Endodermal cell (in vitro differentiated cells): Measurements from ENCODE around the gene SLC34A3. TPM values are rescaled to one million over a fixed set of nuclear protein-coding genes. Genes with fewer than 3 reads are reported as not detected.

Experiments used
- DNase-seq: peaks from one replicate; pipeline ENCODE4 v3.0.0-alpha.2; 2017
- H3K27ac ChIP-seq: 2 replicates; pipeline ENCODE4 v1.5.1; 2013; ENCODE audit warnings: mild to moderate bottlenecking, low read depth, low read length, moderate library complexity
- H3K27me3 ChIP-seq: 2 replicates; pipeline ENCODE4 v1.6.1; 2013; ENCODE audit warnings: mild to moderate bottlenecking, low read length, moderate library complexity; ENCODE audit not compliant: insufficient read depth, control insufficient read depth, poor library complexity, severe bottlenecking
- H3K36me3 ChIP-seq: 2 replicates; pipeline ENCODE4 v1.7.0; 2013; ENCODE audit warnings: mild to moderate bottlenecking, low read length, moderate library complexity; ENCODE audit not compliant: control insufficient read depth, insufficient read depth
- H3K4me1 ChIP-seq: one replicate; pipeline ENCODE4 v1.7.0; 2013; ENCODE audit warnings: low read length; ENCODE audit not compliant: control insufficient read depth, insufficient read depth
- H3K4me3 ChIP-seq: 2 replicates; pipeline ENCODE4 v1.5.1; 2013; ENCODE audit warnings: mild to moderate bottlenecking, low read length, moderate library complexity
- H3K9ac ChIP-seq: 2 replicates; pipeline ENCODE4 v1.6.1; 2013; ENCODE audit warnings: mild to moderate bottlenecking, low read length, moderate library complexity; ENCODE audit not compliant: poor library complexity, severe bottlenecking; ENCODE audit errors: extremely low read depth
- H3K9me3 ChIP-seq: 2 replicates; pipeline ENCODE4 v1.6.1; 2013; ENCODE audit warnings: mild to moderate bottlenecking, low read length, moderate library complexity; ENCODE audit not compliant: control insufficient read depth
- H3K27ac Mint-ChIP-seq: 2 replicates; pipeline ENCODE4 v1.8.0; 2020; ENCODE audit warnings: mixed read lengths
- H3K27me3 Mint-ChIP-seq: 2 replicates; pipeline ENCODE4 v1.8.0; 2021; ENCODE audit warnings: mild to moderate bottlenecking, mixed read lengths; ENCODE audit not compliant: insufficient read depth
- H3K36me3 Mint-ChIP-seq: 2 replicates; pipeline ENCODE4 v1.8.0; 2020; ENCODE audit warnings: low read depth, mixed read lengths
- H3K4me1 Mint-ChIP-seq: 2 replicates; pipeline ENCODE4 v1.8.0; 2020; ENCODE audit warnings: mixed read lengths
- H3K4me3 Mint-ChIP-seq: 2 replicates; pipeline ENCODE4 v1.8.0; 2020; ENCODE audit warnings: mild to moderate bottlenecking, moderate library complexity, mixed read lengths
- H3K9me3 Mint-ChIP-seq: 2 replicates; pipeline ENCODE4 v1.8.0; 2020; ENCODE audit warnings: mild to moderate bottlenecking, mixed read lengths
- WGBS, 2 experiments: methylation state at CpG; one replicate each; pipeline versions ENCODE4 v1.1.5 to v1.1.7; 2013; ENCODE audit warnings: missing lambda C conversion rate in 2 of 2, mixed read lengths in 1 of 2; ENCODE audit not compliant: insufficient coverage in 1 of 2, insufficient read length in 1 of 2; 5-methylcytosine and 5-hydroxymethylcytosine counted together
- total RNA-seq, 2 donors: library from RNA; stranded (reverse); fragmentation: NEBNext Ultra II Directional in 1 of 2; extraction: Animal tissue kit (Norgen Biotek cat#: 25700) in 1 of 2; gene quantifications; 2 replicates in 1 of 2; 3 replicates in 1 of 2; pipeline ENCODE4 v1.2.1, GENCODE V29; 2021
- TF ChIP-seq, protein P1 (sequence below): fragments of 200-600 bp; sonication (generic); conservative IDR thresholded peaks from 2 replicates; pipeline ENCODE4 v1.5.0; 2021; ENCODE audit warnings: antibody characterized with exemption, mild to moderate bottlenecking

Gene SLC34A3
- total RNA-seq, 2 donors from 2014 or later = 0.15 TPM; not detected in 1

DNA sequence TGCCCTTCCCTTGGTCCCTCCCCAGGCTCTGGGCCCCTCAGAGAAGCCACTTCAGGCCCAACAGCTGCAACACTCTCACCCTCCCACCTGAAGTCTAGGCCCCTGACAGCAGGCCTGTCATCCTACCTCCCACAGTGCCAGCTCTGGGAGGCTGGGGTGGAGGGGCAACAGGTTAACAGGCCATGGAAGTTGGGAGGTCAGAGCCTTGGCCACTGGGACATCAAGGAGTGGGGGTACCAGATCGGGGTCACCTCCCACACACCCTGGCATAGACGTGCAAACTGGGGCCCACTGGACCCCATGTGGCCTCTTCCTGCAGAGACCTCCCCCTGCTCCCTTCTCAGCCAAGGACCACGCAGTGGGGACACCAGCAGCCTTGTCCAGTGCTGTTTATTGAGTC is 39.5 kb upstream of the SLC34A3 start:
- no peaks in the 10 kb centered on the region for H3K27me3 ChIP-seq
- peaks cover 25% of the 10 kb centered on the region for H3K36me3 ChIP-seq
- H3K4me1 Mint-ChIP-seq = peaks cover 23% of the 10 kb centered on the region
- H3K4me3 ChIP-seq = no peak overlapping the region
- no peak overlapping the region for H3K9ac ChIP-seq
- no peak for DNase-seq
- no peaks in the 10 kb centered on the region for H3K27me3 Mint-ChIP-seq
- peaks cover 9% of the 10 kb centered on the region for H3K36me3 Mint-ChIP-seq
- H3K9me3 Mint-ChIP-seq = no peaks in the 10 kb centered on the region
- H3K4me1 ChIP-seq = peaks cover 26% of the 10 kb centered on the region
- H3K9me3 ChIP-seq = no peaks in the 10 kb centered on the region
- H3K27ac Mint-ChIP-seq = no peak overlapping the region
- TF ChIP-seq, protein P1, sequence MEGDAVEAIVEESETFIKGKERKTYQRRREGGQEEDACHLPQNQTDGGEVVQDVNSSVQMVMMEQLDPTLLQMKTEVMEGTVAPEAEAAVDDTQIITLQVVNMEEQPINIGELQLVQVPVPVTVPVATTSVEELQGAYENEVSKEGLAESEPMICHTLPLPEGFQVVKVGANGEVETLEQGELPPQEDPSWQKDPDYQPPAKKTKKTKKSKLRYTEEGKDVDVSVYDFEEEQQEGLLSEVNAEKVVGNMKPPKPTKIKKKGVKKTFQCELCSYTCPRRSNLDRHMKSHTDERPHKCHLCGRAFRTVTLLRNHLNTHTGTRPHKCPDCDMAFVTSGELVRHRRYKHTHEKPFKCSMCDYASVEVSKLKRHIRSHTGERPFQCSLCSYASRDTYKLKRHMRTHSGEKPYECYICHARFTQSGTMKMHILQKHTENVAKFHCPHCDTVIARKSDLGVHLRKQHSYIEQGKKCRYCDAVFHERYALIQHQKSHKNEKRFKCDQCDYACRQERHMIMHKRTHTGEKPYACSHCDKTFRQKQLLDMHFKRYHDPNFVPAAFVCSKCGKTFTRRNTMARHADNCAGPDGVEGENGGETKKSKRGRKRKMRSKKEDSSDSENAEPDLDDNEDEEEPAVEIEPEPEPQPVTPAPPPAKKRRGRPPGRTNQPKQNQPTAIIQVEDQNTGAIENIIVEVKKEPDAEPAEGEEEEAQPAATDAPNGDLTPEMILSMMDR = no peak
- H3K4me3 Mint-ChIP-seq = no peak overlapping the region
- no peak overlapping the region for H3K27ac ChIP-seq
- WGBS, 2 experiments = 88 to 95% methylated on average over 3 of the region's 3 CpGs

DNA sequence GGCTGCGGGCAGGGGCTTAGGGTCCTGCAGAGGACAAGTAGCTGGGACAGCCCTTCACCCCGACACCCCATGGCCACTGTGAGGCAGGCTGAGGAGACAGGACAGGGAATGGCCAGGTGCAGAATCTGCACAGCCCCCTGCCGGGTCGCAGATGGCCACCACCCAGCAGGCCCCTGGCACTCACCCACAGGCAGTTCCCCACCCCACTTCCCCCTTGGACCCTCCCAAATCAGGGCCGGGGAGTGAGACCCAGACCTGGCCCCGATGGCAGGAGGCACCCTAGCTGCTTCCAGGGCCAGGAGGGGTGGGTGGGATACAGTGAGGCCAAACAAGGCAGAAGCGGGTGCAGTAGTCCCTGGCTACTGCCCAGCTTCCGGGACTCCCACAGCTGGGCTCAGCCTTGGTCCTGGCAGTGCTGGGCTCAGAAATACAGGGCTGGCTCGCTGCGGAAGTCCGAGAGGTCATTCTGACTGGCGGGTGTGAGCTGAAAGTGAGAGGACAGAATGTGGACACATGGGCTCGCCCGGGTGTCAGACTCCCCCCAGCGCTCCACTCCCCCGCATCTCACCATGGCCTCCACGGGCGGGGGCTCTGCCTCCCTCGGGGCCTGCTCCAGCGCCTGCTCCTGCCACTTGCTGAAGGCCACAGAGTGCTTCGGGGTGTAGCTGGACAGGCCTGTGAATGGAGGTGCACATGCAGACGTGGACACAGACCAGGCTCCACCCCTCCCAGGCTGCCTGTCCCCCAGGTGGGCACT is 38.8 kb upstream of the SLC34A3 start:
- H3K27ac Mint-ChIP-seq = no peak overlapping the region
- H3K4me3 Mint-ChIP-seq = no peak overlapping the region
- 95 to 96% methylated on average over 14 to 22 of the region's 22 CpGs for WGBS, 2 experiments
- H3K4me1 Mint-ChIP-seq = peaks cover 20% of the 10 kb centered on the region
- no peak overlapping the region for H3K9ac ChIP-seq
- peaks cover 9% of the 10 kb centered on the region for H3K36me3 Mint-ChIP-seq
- no peak overlapping the region for H3K4me3 ChIP-seq
- no peak for DNase-seq
- peaks cover 23% of the 10 kb centered on the region for H3K4me1 ChIP-seq
- TF ChIP-seq, protein P1 = no peak
- no peaks in the 10 kb centered on the region for H3K27me3 Mint-ChIP-seq
- no peaks in the 10 kb centered on the region for H3K9me3 Mint-ChIP-seq
- no peaks in the 10 kb centered on the region for H3K9me3 ChIP-seq
- H3K27me3 ChIP-seq = no peaks in the 10 kb centered on the region
- H3K36me3 ChIP-seq = peaks cover 19% of the 10 kb centered on the region
- no peak overlapping the region for H3K27ac ChIP-seq

DNA sequence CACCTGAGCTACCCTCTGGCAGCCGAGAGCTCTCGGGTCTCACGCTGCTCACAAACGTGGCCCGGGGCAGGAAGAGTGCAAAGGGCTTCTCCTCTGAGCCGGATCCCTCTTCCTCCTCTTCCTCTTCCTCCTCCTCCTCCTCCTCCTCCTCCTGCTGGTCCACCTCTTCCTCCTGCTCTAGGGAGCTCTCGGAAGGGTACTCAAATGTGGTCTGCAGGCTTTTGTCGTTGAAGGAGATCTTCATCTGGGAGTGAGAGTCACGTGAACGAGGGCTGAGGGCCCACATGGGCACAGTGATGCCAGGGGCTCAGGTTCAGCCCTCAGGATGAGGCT is 38.3 kb upstream of the SLC34A3 start:
- Mint-ChIP-seq H3K27ac (no peak overlapping the region), H3K27me3 (no peaks in the 10 kb centered on the region), H3K36me3 (peaks cover 9% of the 10 kb centered on the region), H3K4me3 (no peak overlapping the region), H3K4me1 (peaks cover 15% of the 10 kb centered on the region), H3K9me3 (no peaks in the 10 kb centered on the region)
- Histone ChIP-seq H3K4me1 (peaks cover 17% of the 10 kb centered on the region), H3K27me3 (no peaks in the 10 kb centered on the region), H3K36me3 (peaks cover 14% of the 10 kb centered on the region), H3K9me3 (no peaks in the 10 kb centered on the region), H3K4me3 (no peak overlapping the region), H3K9ac (no peak overlapping the region), H3K27ac (no peak overlapping the region)
- no peak for DNase-seq
- TF ChIP-seq, protein P1 = no peak
- WGBS, 2 experiments = 92 to 100% methylated on average over 9 to 10 of the region's 10 CpGs
